SJSA1 (cell line): Measurements from ENCODE around the gene REEP3. TPM values are rescaled to one million over a fixed set of nuclear protein-coding genes. Genes with fewer than 3 reads are reported as not detected.

Experiments
- DNase-seq, 2 experiments: peaks; one replicate each; pipeline ENCODE4 v3.0.0-alpha.2; 2015 to 2020; ENCODE audit warnings: low spot score in 2 of 2, low read depth in 1 of 2
- H3K27ac ChIP-seq: fragments of 250-450 bp; sonication (Bioruptor Pico); 2 replicates; pipeline ENCODE4 v1.5.1; 2020; ENCODE audit warnings: mild to moderate bottlenecking, moderate library complexity
- H3K27me3 ChIP-seq: fragments of 250-450 bp; sonication (Bioruptor Pico); replicated peaks from 2 replicates; pipeline ENCODE4 v1.5.1; 2020; ENCODE audit warnings: mild to moderate bottlenecking, moderate library complexity
- H3K36me3 ChIP-seq: fragments of 250-450 bp; sonication (Bioruptor Pico); 2 replicates; pipeline ENCODE4 v1.5.1; 2020; ENCODE audit warnings: mild to moderate bottlenecking
- H3K4me1 ChIP-seq: fragments of 250-450 bp; sonication (Bioruptor Pico); replicated peaks from 2 replicates; pipeline ENCODE4 v1.6.1; 2021; ENCODE audit warnings: mild to moderate bottlenecking
- H3K4me3 ChIP-seq: fragments of 250-450 bp; sonication (Bioruptor Pico); 2 replicates; pipeline ENCODE4 v1.5.1; 2020; ENCODE audit warnings: mild to moderate bottlenecking
- H3K9me3 ChIP-seq: fragments of 250-450 bp; sonication (Bioruptor Pico); replicated peaks from 2 replicates; pipeline ENCODE4 v1.5.1; 2020; ENCODE audit warnings: mild to moderate bottlenecking
- total RNA-seq: library from RNA; depleted of rRNA; stranded (reverse); fragments of >200 nt; shearing (Covaris generic); gene quantifications from 2 replicates; pipeline ENCODE4 v1.2.3, GENCODE V29; 2014

Gene REEP3
- total RNA-seq, 1 experiment from 2014 or later: 59.8 TPM

- H3K4me3 ChIP-seq: no peak overlapping the region
- H3K36me3 ChIP-seq: peaks cover 21% of the 10 kb centered on the region
- DNase-seq: peak in 1 of 2 experiments; percentile 49
- H3K9me3 ChIP-seq: no peaks in the 10 kb centered on the region
- H3K27ac ChIP-seq: peak overlapping the region; percentile 17; the same call in 1 of the 2 replicates
- H3K27me3 ChIP-seq: no peaks in the 10 kb centered on the region
- peaks cover 15% of the 10 kb centered on the region for H3K4me1 ChIP-seq
These were observed 52.0 kb downstream of the REEP3 start for GRCh38 chr10:63573068-63573697.

DNA sequence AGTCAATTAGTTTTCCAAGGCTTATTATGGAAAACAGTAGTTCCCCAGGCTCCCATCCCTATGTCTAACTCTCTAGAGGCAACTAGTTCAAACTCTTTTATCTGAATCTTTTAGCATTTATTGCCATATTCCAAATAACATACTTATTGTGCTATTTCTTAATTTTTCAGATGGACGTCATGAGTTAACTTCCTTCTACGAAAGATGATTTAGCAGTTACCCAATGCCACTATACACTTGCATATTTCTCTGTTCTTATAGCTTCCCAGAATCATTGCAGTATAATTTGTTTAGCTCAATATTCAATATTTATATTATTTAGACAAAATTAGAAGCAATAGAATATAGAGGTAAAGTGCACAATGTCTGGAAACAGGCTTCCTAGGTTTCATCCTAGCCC is 52.8 kb downstream of the REEP3 start:
- H3K27ac ChIP-seq: no peak overlapping the region

DNA sequence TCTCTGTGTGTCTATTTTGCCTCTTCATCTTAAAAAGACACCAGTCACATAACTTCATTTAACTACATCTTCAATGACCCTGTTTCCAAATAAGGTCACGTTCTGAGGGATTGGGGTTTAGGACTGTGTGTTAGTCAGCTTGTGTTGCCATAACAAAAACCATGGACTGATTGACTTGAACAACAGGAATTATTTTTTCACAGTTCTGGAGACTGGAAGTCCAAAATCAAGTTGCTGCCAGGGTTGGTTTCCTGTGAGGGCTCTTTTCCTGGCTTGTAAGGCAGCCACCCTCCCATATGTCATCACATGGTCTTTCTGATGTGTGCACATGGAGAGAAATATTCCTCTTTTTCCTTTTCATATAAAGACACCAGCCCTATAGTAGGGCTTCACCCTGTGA is 55.3 kb downstream of the REEP3 start:
- H3K27ac ChIP-seq: no peak overlapping the region
- no peak overlapping the region for H3K4me3 ChIP-seq
- H3K4me1 ChIP-seq: peaks cover 15% of the 10 kb centered on the region
- DNase-seq: no peak
- no peaks in the 10 kb centered on the region for H3K27me3 ChIP-seq
- no peaks in the 10 kb centered on the region for H3K9me3 ChIP-seq
- H3K36me3 ChIP-seq: peaks cover 14% of the 10 kb centered on the region

More for the DNA sequence above, 52.8 kb downstream of the REEP3 start:
- no peak overlapping the region for H3K4me3 ChIP-seq
- peaks cover 15% of the 10 kb centered on the region for H3K4me1 ChIP-seq
- peaks cover 17% of the 10 kb centered on the region for H3K36me3 ChIP-seq
- H3K9me3 ChIP-seq: no peaks in the 10 kb centered on the region
- H3K27me3 ChIP-seq: no peaks in the 10 kb centered on the region
- DNase-seq: no peak

DNA sequence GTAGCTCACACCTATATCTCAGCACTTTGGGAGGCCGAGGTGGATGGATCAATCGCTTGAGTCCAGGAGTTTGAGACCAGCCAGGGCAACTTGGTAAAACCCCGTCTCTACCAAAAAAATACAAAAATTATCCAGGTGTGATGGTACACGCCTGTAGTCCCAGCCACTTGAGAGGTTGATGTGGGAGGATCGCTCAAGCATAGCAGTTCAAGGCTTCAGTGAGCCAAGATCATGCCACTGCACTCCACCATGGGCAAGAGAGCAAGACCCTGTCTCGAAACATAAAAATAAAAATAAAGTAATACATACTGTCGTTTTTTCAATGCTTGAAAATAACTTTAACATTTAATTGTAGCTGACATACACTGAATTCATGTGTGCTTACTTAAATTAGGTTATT is 57.3 kb downstream of the REEP3 start:
- peaks cover 14% of the 10 kb centered on the region for H3K36me3 ChIP-seq
- no peak for DNase-seq
- no peaks in the 10 kb centered on the region for H3K27me3 ChIP-seq
- no peak overlapping the region for H3K27ac ChIP-seq
- H3K9me3 ChIP-seq: no peaks in the 10 kb centered on the region
- H3K4me3 ChIP-seq: no peak overlapping the region
- peaks cover 12% of the 10 kb centered on the region for H3K4me1 ChIP-seq

- DNase-seq: no peak
- no peaks in the 10 kb centered on the region for H3K9me3 ChIP-seq
- H3K36me3 ChIP-seq: peaks cover 14% of the 10 kb centered on the region
- H3K4me3 ChIP-seq: no peak overlapping the region
- peaks cover 15% of the 10 kb centered on the region for H3K4me1 ChIP-seq
- no peaks in the 10 kb centered on the region for H3K27me3 ChIP-seq
- no peak overlapping the region for H3K27ac ChIP-seq
These were observed 58.3 kb downstream of the REEP3 start for GRCh38 chr10:63579371-63580014.

- Histone ChIP-seq H3K9me3 (no peaks in the 10 kb centered on the region), H3K4me1 (peaks cover 29% of the 10 kb centered on the region), H3K27ac (no peak overlapping the region), H3K27me3 (no peaks in the 10 kb centered on the region), H3K36me3 (no peaks in the 10 kb centered on the region), H3K4me3 (no peak overlapping the region)
- DNase-seq: no peak
These were observed 61.5 kb downstream of the REEP3 start for GRCh38 chr10:63582690-63583089.

DNA sequence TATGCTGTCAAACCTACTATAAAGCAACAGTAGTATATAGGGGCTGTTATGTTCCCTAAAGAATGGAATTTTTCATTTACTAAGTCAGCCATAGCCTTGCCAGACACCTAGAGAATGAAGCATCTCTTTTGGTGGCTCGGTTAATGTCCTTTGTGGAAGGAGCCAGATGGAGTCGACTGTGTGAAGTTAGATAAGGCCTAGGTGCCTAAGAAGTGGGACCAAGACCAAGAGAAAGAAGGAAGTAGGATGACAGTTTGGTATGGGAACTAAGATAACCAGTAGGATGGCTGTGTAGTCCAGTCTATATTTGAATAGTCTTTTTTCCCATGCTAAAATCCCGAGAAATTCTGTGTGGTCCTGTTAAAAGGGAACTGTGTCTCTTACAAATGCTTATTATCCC is 62.2 kb downstream of the REEP3 start:
- Histone ChIP-seq H3K27me3 (no peaks in the 10 kb centered on the region), H3K27ac (no peak overlapping the region), H3K4me3 (no peak overlapping the region), H3K36me3 (no peaks in the 10 kb centered on the region), H3K4me1 (peaks cover 34% of the 10 kb centered on the region), H3K9me3 (no peaks in the 10 kb centered on the region)
- no peak for DNase-seq

DNA sequence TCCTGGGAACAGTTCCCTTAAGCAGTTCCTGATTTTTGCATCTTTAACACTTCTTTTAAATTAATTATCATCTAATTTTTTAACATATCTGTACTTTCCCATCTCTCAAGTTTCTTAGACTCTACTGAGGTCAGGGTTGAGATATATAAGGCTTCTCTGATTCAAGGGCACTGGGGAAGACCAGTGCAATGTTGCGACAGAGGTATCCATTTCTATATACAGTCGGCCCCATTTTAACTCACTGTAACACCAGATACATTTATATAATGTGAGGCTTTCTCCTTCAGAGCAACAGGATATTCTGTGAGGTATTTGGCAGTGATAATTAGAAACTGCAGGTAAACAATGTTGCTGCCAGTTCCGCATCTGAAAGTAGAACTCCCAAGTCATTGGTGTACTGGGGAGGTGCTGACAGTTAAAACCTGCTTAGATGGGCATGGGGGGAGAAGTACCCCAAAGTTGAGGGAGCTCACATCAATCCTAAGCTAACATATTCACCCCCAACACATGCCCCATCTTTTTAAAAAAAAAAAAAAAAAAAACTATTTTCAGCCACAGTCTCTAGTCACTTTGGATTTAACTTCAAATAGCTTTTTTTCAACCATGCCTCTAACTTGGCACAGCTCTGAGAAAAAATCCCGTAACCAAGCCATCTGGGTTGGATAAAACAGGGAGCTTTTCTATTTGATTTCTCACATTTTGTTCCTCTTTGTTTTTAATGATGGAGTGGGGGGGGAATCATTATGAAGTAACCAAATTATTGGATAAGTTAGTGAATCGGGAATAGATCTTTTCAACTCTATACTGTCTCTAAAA is 62.9 kb downstream of the REEP3 start:
- Histone ChIP-seq H3K27ac (no peak overlapping the region), H3K9me3 (no peaks in the 10 kb centered on the region), H3K27me3 (no peaks in the 10 kb centered on the region), H3K4me3 (no peak overlapping the region), H3K36me3 (no peaks in the 10 kb centered on the region), H3K4me1 (peaks cover 40% of the 10 kb centered on the region)
- no peak for DNase-seq

GRCh38 chr10:63584725-63585035 is 63.5 kb downstream of the REEP3 start:
- no peaks in the 10 kb centered on the region for H3K36me3 ChIP-seq
- H3K4me1 ChIP-seq: peaks cover 40% of the 10 kb centered on the region
- H3K27me3 ChIP-seq: no peaks in the 10 kb centered on the region
- H3K27ac ChIP-seq: no peak overlapping the region
- no peak overlapping the region for H3K4me3 ChIP-seq
- no peaks in the 10 kb centered on the region for H3K9me3 ChIP-seq
- DNase-seq: peak in 1 of 2 experiments; percentile 72

- no peaks in the 10 kb centered on the region for H3K9me3 ChIP-seq
- no peak for DNase-seq
- no peak overlapping the region for H3K4me3 ChIP-seq
- peaks cover 40% of the 10 kb centered on the region for H3K4me1 ChIP-seq
- H3K36me3 ChIP-seq: no peaks in the 10 kb centered on the region
- no peaks in the 10 kb centered on the region for H3K27me3 ChIP-seq
- H3K27ac ChIP-seq: no peak overlapping the region
These were observed 63.8 kb downstream of the REEP3 start for GRCh38 chr10:63585041-63585440.

- Histone ChIP-seq H3K4me3 (no peak overlapping the region), H3K36me3 (no peaks in the 10 kb centered on the region), H3K27me3 (no peaks in the 10 kb centered on the region), H3K4me1 (peaks cover 40% of the 10 kb centered on the region), H3K9me3 (no peaks in the 10 kb centered on the region), H3K27ac (no peak overlapping the region)
- no peak for DNase-seq
These were observed 64.8 kb downstream of the REEP3 start for GRCh38 chr10:63586043-63586442.

- Histone ChIP-seq H3K27ac (no peak overlapping the region), H3K4me1 (peaks cover 36% of the 10 kb centered on the region), H3K36me3 (no peaks in the 10 kb centered on the region), H3K27me3 (no peaks in the 10 kb centered on the region), H3K4me3 (no peak overlapping the region), H3K9me3 (no peaks in the 10 kb centered on the region)
- no peak for DNase-seq
These were observed 66.0 kb downstream of the REEP3 start for GRCh38 chr10:63587191-63587590.

- Histone ChIP-seq H3K4me1 (peaks cover 32% of the 10 kb centered on the region), H3K4me3 (no peak overlapping the region), H3K27me3 (no peaks in the 10 kb centered on the region), H3K27ac (no peak overlapping the region), H3K9me3 (no peaks in the 10 kb centered on the region), H3K36me3 (no peaks in the 10 kb centered on the region)
- DNase-seq: peak in 1 of 2 experiments; percentile 24
These were observed 67.4 kb downstream of the REEP3 start for GRCh38 chr10:63588436-63589167.
